Ureter (tissue), 1 donor: ENCODE data around the gene PSME3IP1. TPM values are rescaled to one million over a fixed set of nuclear protein-coding genes. Genes with fewer than 3 reads are reported as not detected.

Experiments used
- DNase-seq: peaks from one replicate; pipeline ENCODE4 v3.0.0-alpha.2; 2020; ENCODE audit warnings: low spot score
- total RNA-seq: library from RNA; stranded (reverse); gene quantifications from one replicate; pipeline ENCODE4 v1.2.4, GENCODE V29; 2023
- donor health status: DM: yes; HTN: yes; CAD: no.

Gene PSME3IP1
- total RNA-seq, 1 donor from 2014 or later, result 122 TPM

GRCh38 chr16:57167953-57168352 is 17.9 kb downstream of the PSME3IP1 start:
- DNase-seq, result no peak

DNA sequence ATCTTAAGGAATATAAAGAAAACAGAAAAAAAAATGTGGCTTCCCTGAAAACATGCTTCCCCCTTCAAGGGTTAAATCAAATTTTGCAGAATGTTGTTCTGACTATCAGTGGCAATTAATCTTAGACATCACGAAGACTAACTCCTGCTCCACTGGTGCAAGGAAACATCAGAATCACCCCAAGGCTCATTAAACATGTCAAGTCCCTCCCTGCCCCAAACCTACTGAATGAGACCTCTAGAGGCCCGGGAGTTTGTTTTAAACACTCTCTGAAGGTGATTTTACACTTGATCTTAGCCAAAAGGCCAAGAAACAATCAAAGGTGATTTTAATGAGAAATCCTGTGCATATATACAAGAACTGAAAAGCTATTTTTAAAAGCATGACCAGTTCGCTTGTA is 18.3 kb downstream of the PSME3IP1 start:
- DNase-seq, result no peak

DNA sequence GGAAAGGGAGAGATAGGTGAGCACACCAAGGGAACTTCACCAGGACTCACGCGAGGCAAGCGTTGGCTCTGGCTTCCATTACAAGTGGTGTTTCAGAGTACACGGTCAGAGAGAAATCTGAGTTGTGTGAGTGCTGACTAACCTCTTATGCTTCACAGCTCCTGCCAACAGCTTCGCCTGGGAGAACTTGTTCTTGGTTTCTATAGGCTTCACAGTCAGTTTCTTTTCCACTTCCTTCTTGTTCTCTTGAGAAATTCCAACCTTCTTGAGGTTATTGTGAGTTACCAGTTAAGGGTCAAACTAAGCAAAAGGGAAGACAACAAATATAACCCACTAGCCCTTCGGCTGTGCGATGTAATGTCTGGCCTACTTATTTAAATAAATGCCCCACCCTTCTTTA is 18.9 kb downstream of the PSME3IP1 start:
- DNase-seq, result no peak

DNA sequence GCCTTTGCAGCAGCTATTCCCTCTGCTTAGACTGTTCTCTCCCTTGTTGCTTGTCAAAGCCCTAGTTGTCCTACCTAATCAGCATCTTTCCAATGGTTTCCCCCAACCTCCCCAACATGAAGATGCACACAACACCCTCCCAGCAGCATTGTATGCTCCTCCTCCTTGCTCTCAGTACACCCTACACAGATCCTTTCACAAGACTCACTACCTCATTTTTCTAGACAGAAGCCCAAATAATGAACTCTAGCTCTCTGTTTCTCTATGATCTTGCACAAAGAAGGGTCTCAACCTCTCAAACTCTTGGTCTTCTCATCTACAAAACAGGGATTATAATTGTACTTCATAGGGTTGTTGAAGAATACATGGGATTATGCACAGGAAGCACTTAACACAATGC is 19.4 kb downstream of the PSME3IP1 start:
- no peak for DNase-seq

DNA sequence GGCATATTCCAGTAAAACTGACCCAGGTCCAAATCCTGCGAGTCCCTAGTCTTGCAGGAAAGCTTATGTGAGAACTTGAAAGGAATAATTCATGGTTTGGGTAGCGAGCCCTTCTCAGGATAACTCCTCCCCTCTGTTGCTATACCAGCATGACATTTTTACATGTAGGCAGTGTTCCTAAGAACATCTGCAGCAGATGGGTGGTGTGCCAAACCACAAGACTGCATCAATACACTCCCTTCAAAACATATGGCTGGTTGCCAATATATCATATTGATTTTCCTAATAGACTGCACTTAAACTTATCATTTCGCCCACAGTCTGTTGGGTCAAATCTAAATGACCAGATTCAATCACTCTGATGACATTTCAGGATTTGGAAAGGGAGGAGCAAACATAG is 19.9 kb downstream of the PSME3IP1 start:
- DNase-seq, result no peak

DNA sequence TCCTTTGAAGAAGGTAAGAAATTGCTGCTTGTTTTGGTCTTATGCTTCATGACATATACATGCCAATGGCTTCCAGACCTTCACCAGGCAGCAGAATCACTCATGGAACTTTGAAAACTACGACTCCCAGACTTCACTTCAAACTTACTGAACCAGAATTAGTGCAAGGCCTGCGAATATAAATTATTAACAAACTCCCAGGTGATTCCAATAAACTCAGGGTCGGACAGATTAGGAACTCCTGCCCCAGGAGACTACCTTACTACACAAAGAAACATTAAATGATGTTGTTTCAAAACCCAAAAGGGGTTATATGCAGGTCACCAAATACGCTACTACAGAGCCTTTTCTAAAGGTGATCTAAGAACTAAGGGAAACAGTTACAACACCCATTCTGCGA is 20.4 kb downstream of the PSME3IP1 start:
- DNase-seq, result no peak

GRCh38 chr16:57163842-57164241 is 22.0 kb downstream of the PSME3IP1 start:
- DNase-seq, result no peak

- DNase-seq, result no peak
Measured at GRCh38 chr16:57159447-57159846, 26.4 kb downstream of the PSME3IP1 start.

GRCh38 chr16:57157533-57157932 is 28.3 kb downstream of the PSME3IP1 start:
- no peak for DNase-seq

- DNase-seq, result no peak
Measured at GRCh38 chr16:57156351-57156703, 29.5 kb downstream of the PSME3IP1 start.

DNA sequence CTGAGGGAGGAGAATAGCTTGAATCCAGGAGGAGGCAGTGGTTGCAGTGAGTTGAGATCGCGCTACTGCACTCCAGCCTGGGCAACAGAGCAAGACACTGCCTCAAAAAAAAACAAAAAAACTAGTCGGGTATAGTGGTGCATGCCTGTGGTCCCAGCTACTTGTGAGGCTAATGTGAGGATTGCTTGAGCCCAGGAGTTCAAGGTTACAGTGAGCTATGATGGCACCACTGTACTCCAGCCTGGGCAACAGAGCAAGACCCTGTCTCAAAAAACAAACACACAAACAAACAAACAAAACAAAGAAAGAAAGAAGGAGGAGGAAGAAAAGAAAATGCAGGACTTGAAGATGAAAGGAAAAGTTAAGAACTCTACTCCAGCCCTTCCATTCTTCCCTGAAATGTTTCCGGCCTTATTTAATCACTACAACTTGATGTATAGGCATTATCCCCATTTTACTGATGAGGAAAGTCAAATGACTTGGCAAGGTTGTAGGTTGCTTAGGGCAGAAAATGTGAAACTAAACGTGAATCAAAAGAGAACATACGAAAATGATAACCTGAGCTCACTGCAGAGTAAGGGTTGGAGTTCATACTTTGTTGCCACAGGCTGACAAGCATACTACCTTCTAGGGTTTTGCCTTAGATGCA is 30.0 kb downstream of the PSME3IP1 start:
- DNase-seq, result no peak

- no peak for DNase-seq
Measured at GRCh38 chr16:57153841-57154240, 32.0 kb downstream of the PSME3IP1 start.

- DNase-seq, result no peak
Measured at GRCh38 chr16:57152096-57153093, 33.4 kb downstream of the PSME3IP1 start.

DNA sequence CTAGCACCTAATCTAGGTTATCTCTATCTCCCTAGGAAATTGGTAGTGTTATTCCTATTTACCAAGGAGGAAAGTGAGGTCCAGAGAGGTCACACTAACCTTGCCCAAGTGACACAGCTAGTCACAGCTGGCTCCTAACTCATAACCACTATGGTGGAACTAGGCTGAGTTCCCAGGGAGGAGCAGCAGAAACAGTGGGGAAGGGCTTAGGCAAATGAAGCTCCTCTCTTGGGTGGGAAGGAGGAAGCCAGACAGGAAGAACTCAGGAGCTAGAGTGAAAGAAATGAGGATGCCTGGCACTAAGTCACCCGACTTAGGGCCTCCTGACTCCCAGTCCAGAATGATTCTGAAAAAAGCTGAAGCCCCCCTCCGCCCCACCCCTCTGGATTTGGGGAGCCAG is 34.5 kb downstream of the PSME3IP1 start:
- DNase-seq, result no peak

DNA sequence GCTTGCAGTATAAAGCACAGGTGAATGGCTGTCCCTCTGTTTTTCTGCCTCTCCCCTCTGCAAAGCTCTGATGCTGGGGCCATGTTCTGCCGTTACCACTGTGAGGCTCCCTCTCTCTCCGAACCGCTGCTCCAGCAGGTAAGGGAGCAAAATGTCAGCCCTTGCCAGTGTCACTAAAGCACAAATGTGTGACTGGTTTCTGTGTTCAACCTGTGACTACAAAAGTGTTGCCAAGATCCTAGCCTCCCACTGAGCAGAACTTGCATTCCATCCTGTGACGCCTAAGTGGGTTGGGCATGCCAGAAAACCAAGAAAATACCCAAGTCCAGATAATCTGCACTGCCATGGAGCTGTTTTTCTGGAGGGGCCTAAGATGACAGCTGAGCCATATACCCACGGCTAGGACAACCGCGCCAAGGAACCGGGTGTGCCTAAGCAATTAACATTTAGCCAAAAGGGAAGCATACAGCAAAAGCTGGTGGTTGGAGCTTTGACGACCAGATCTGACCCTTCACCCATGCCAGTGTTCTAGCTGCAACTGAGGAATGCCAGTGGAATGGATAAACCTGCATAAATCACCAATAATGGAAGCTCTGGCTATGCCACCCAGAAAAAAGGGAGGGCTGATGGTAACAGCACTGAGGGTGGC is 35.0 kb downstream of the PSME3IP1 start:
- DNase-seq, result no peak

GRCh38 chr16:57149391-57149790 is 36.4 kb downstream of the PSME3IP1 start:
- DNase-seq, result no peak

DNA sequence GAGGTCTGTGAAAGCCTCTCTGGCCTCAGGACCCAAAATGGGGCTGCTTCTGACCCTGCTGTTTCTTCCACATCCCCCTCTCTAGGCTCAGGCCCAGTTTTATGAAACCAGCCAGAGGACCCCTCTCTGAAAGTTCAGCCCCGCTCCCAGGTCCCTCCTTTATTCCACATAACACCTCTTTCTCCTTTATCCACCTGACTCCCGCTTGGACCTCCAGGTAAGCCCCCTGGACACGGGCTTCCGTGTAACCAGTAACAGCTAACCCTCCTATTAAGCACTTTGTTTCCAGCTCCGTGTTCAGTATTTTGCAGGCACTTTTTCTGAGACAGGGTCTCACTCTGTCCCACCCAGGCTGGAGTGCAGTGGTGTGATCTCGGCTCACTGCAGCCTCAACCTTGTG is 37.4 kb downstream of the PSME3IP1 start:
- DNase-seq, result no peak

GRCh38 chr16:57147381-57148221 is 38.2 kb downstream of the PSME3IP1 start:
- DNase-seq, result peak; percentile 59

DNA sequence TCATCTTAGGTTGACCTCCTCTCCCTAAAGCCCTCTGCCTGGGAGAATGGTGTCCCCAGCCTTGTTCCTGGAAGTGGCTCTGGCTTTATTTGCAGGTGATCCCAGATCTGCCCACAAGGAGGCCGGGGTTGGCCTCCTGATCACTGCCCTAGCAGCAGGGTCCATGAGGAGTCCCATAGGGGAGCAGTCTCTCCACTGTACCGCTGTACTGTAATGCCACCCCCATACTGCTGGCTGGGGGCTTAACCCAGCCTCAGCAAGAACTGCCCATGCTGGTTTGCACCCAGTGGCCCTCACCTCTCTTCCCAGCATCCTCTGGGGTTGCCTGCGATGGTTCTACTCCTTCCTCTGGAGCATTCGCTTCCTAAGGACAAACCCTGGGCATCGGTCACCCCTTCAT is 39.1 kb downstream of the PSME3IP1 start:
- DNase-seq, result no peak

DNA sequence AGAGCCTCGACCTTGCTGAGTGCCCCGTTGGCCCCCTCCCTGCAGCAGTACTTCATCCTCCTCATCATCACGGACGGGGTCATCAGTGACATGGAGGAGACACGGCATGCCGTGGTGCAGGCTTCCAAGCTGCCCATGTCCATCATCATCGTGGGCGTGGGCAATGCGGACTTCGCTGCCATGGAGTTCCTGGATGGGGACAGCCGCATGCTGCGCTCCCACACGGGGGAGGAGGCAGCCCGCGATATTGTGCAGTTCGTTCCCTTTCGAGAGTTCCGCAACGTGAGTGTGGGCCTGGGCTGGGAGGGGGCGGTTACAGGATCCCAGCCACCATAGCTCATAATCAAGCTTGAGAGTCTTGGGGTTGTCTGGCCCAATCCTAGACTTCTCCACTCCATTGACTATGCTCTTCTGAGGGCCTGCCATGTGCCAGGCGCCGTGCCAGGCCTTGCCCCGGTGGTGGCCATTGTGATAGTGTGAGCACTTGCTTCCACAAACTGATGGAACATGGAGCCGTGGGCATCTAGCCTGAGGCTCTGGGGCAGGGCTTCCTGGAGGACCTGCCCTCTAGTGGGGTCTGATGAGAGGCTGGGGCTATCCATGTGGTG is 39.7 kb downstream of the PSME3IP1 start:
- no peak for DNase-seq
